Smooth muscle cell (in vitro differentiated cells): Measurements from ENCODE around the gene COMMD1. TPM values are rescaled to one million over a fixed set of nuclear protein-coding genes. Genes with fewer than 3 reads are reported as not detected.

Experiments
- DNase-seq: peaks from one replicate; lab custom pipeline; 2025; ENCODE audit not compliant: unreplicated experiment; lab: John Stamatoyannopoulos, UW
- H2AFZ ChIP-seq: fragments of 200-600 bp; sonication (generic); 2 replicates; pipeline ENCODE4 v1.6.0; 2016; ENCODE audit warnings: antibody characterized with exemption, low read depth, mild to moderate bottlenecking
- H3F3A ChIP-seq: fragments of 200-600 bp; sonication (generic); 2 replicates; pipeline ENCODE4 v1.6.0; 2017; ENCODE audit warnings: antibody characterized with exemption, low read depth
- H3K27ac ChIP-seq: fragments of 200-600 bp; sonication (generic); 2 replicates; pipeline ENCODE4 v1.5.1; 2016; ENCODE audit warnings: low read depth, mild to moderate bottlenecking
- H3K27me3 ChIP-seq: fragments of 200-600 bp; sonication (generic); 2 replicates; pipeline ENCODE4 v1.6.1; 2016; ENCODE audit warnings: low read depth, mild to moderate bottlenecking
- H3K36me3 ChIP-seq: fragments of 200-600 bp; sonication (generic); 2 replicates; pipeline ENCODE4 v1.5.1; 2016; ENCODE audit warnings: low read depth
- H3K4me1 ChIP-seq: fragments of 200-600 bp; sonication (generic); 2 replicates; pipeline ENCODE4 v1.5.1; 2016; ENCODE audit warnings: low read depth
- H3K4me2 ChIP-seq: fragments of 200-600 bp; sonication (generic); 2 replicates; pipeline ENCODE4 v1.6.0; 2016; ENCODE audit warnings: mild to moderate bottlenecking
- H3K4me3 ChIP-seq: fragments of 200-600 bp; sonication (generic); 2 replicates; pipeline ENCODE4 v1.5.1; 2016; ENCODE audit warnings: mild to moderate bottlenecking
- H3K79me2 ChIP-seq: fragments of 200-600 bp; sonication (generic); 2 replicates; pipeline ENCODE4 v1.6.0; 2016; ENCODE audit warnings: low read depth, mild to moderate bottlenecking
- H3K9ac ChIP-seq: fragments of 200-600 bp; sonication (generic); 2 replicates; pipeline ENCODE4 v1.6.0; 2016; ENCODE audit warnings: low read depth
- H3K9me3 ChIP-seq: fragments of 200-600 bp; sonication (generic); replicated peaks from 2 replicates; pipeline ENCODE4 v1.5.1; 2016; ENCODE audit warnings: low read depth
- H4K20me1 ChIP-seq: fragments of 200-600 bp; sonication (generic); 2 replicates; pipeline ENCODE4 v1.6.0; 2016; ENCODE audit warnings: low read depth
- CTCF ChIP-seq: fragments of 200-600 bp; sonication (generic); IDR thresholded peaks from 2 replicates; pipeline ENCODE4 v1.5.1; 2017; ENCODE audit warnings: borderline replicate concordance, mild to moderate bottlenecking, antibody characterized with exemption; ENCODE audit not compliant: insufficient read depth, poor library complexity, severe bottlenecking
- WGBS: methylation state at CpG from one replicate; pipeline ENCODE4 v1.1.7; 2016; ENCODE audit warnings: low lambda C conversion rate; 5-methylcytosine and 5-hydroxymethylcytosine counted together
- polyA plus RNA-seq: library from polyadenylated mRNA; unstranded; fragments of >200 nt; fragmentation: Nextera tagmentation; extraction: Ambion mirVana; gene quantifications from 2 replicates; pipeline ENCODE4 v1.2.1, GENCODE V29; 2016
- total RNA-seq: library from RNA; depleted of rRNA; stranded (reverse); fragments of >200 nt; gene quantifications from 2 replicates; pipeline ENCODE4 v1.2.3, GENCODE V29; 2014

The COMMD1 gene
- total and polyA plus RNA-seq, 2 experiments from 2014 or later, result 50.6 to 82.9 TPM

GRCh38 chr2:61959381-61960293 is 54.2 kb downstream of the COMMD1 start:
- Histone ChIP-seq H3K4me1 (peaks cover 3% of the 10 kb centered on the region), H3K79me2 (peaks cover 16% of the 10 kb centered on the region), H3K4me3 (no peak overlapping the region), H3K4me2 (no peak overlapping the region), H3K9ac (no peak overlapping the region), H3K36me3 (no peaks in the 10 kb centered on the region), H4K20me1 (no peaks in the 10 kb centered on the region), H3F3A (no peaks in the 10 kb centered on the region), H3K9me3 (no peaks in the 10 kb centered on the region), H2AFZ (no peak overlapping the region), H3K27ac (no peak overlapping the region), H3K27me3 (no peaks in the 10 kb centered on the region)
- WGBS, result 91% methylated on average over 7 of the region's 7 CpGs
- no peak for DNase-seq
- TF ChIP-seq CTCF, result no peak

GRCh38 chr2:61961231-61961901 is 55.9 kb downstream of the COMMD1 start:
- Histone ChIP-seq H3K4me1 (peaks cover 3% of the 10 kb centered on the region), H3K36me3 (no peaks in the 10 kb centered on the region), H3K4me2 (no peak overlapping the region), H4K20me1 (no peaks in the 10 kb centered on the region), H3K27me3 (no peaks in the 10 kb centered on the region), H3F3A (no peaks in the 10 kb centered on the region), H3K79me2 (peaks cover 16% of the 10 kb centered on the region), H3K9ac (no peak overlapping the region), H3K27ac (no peak overlapping the region), H2AFZ (no peak overlapping the region), H3K4me3 (no peak overlapping the region), H3K9me3 (no peaks in the 10 kb centered on the region)
- WGBS, result 91% methylated on average over 2 of the region's 2 CpGs
- no peak for TF ChIP-seq CTCF
- no peak for DNase-seq

- no peaks in the 10 kb centered on the region for H4K20me1 ChIP-seq
- no peak overlapping the region for H3K4me2 ChIP-seq
- WGBS, result 71% methylated on average over 5 of the region's 5 CpGs
- no peak overlapping the region for H3K4me3 ChIP-seq
- H3K9ac ChIP-seq, result no peak overlapping the region
- no peaks in the 10 kb centered on the region for H3K27me3 ChIP-seq
- peaks cover 3% of the 10 kb centered on the region for H3K4me1 ChIP-seq
- no peak overlapping the region for H3K27ac ChIP-seq
- H3K36me3 ChIP-seq, result no peaks in the 10 kb centered on the region
- TF ChIP-seq CTCF, result no peak
- DNase-seq, result no peak
- H3K9me3 ChIP-seq, result no peaks in the 10 kb centered on the region
- H3F3A ChIP-seq, result no peaks in the 10 kb centered on the region
- no peak overlapping the region for H2AFZ ChIP-seq
- peaks cover 19% of the 10 kb centered on the region for H3K79me2 ChIP-seq
Observed at GRCh38 chr2:61962095-61962984, 56.9 kb downstream of the COMMD1 start.
